Hepatocyte (in vitro differentiated cells): Measurements from ENCODE around the gene MRPL14. TPM values are rescaled to one million over a fixed set of nuclear protein-coding genes. Genes with fewer than 3 reads are reported as not detected.

Experiments
- DNase-seq: peaks from one replicate; pipeline ENCODE4 v3.0.0-alpha.2; 2016; ENCODE audit warnings: low spot score
- H2AFZ ChIP-seq: fragments of 200-600 bp; sonication (generic); 2 replicates; pipeline ENCODE4 v1.6.0; 2016; ENCODE audit warnings: antibody characterized with exemption, mild to moderate bottlenecking
- H3K27ac ChIP-seq: fragments of 200-600 bp; sonication (generic); 2 replicates; pipeline ENCODE4 v1.5.1; 2016; ENCODE audit warnings: mild to moderate bottlenecking
- H3K27me3 ChIP-seq: fragments of 200-600 bp; sonication (generic); 2 replicates; pipeline ENCODE4 v1.6.1; 2016
- H3K36me3 ChIP-seq: fragments of 200-600 bp; sonication (generic); replicated peaks from 2 replicates; pipeline ENCODE4 v1.5.1; 2016; ENCODE audit warnings: low read depth; ENCODE audit not compliant: insufficient read depth
- H3K4me1 ChIP-seq: fragments of 200-600 bp; sonication (generic); 2 replicates; pipeline ENCODE4 v1.5.1; 2016; ENCODE audit warnings: mild to moderate bottlenecking, moderate library complexity; ENCODE audit not compliant: insufficient read depth
- H3K4me2 ChIP-seq: fragments of 200-600 bp; sonication (generic); 2 replicates; pipeline ENCODE4 v1.6.0; 2016
- H3K4me3 ChIP-seq: fragments of 200-600 bp; sonication (generic); 2 replicates; pipeline ENCODE4 v1.5.1; 2016; ENCODE audit warnings: mild to moderate bottlenecking
- H3K79me2 ChIP-seq: fragments of 200-600 bp; sonication (generic); 2 replicates; pipeline ENCODE4 v1.6.0; 2017; ENCODE audit warnings: mild to moderate bottlenecking
- H3K9me2 ChIP-seq: fragments of 200-600 bp; sonication (generic); replicated peaks from 2 replicates; pipeline ENCODE4 v1.6.0; 2017; ENCODE audit warnings: mild to moderate bottlenecking; ENCODE audit not compliant: insufficient read depth
- H3K9me3 ChIP-seq: fragments of 200-600 bp; sonication (generic); 2 replicates; pipeline ENCODE4 v1.5.1; 2016; ENCODE audit warnings: low read depth, mild to moderate bottlenecking
- H4K20me1 ChIP-seq: fragments of 200-600 bp; sonication (generic); 2 replicates; pipeline ENCODE4 v1.6.0; 2016; ENCODE audit warnings: mild to moderate bottlenecking; ENCODE audit not compliant: insufficient read depth, poor library complexity, severe bottlenecking
- EZH2 ChIP-seq: fragments of 200-600 bp; sonication (generic); IDR thresholded peaks from 2 replicates; pipeline ENCODE4 v1.6.1; 2016; ENCODE audit warnings: antibody characterized with exemption, mild to moderate bottlenecking, borderline replicate concordance
- EZH2phosphoT487 ChIP-seq: fragments of 200-600 bp; sonication (generic); IDR thresholded peaks from one replicate; pipeline ENCODE4 v1.6.1; 2018; ENCODE audit warnings: antibody characterized with exemption, mild to moderate bottlenecking, low read depth, moderate library complexity; ENCODE audit not compliant: unreplicated experiment, severe bottlenecking
- WGBS: methylation state at CpG from one replicate; pipeline ENCODE4 v1.1.6; 2016; ENCODE audit warnings: low lambda C conversion rate; ENCODE audit errors: missing lambda C conversion rate; 5-methylcytosine and 5-hydroxymethylcytosine counted together
- polyA plus RNA-seq: library from polyadenylated mRNA; unstranded; fragments of >200 nt; fragmentation: Nextera tagmentation; extraction: Ambion mirVana; gene quantifications from 2 replicates; pipeline ENCODE4 v1.2.1, GENCODE V29; 2016
- total RNA-seq: library from RNA; depleted of rRNA; stranded (reverse); fragments of >200 nt; gene quantifications from 2 replicates; pipeline ENCODE4 v1.2.3, GENCODE V29; 2014
- TF ChIP-seq, protein P1 (sequence below): fragments of 200-600 bp; sonication (generic); IDR thresholded peaks from 2 replicates; pipeline ENCODE4 v1.5.1; 2016; ENCODE audit warnings: antibody characterized with exemption, mild to moderate bottlenecking; ENCODE audit not compliant: poor library complexity

MRPL14 gene
- total and polyA plus RNA-seq, 2 experiments from 2014 or later = 58.3 to 124 TPM

- TF ChIP-seq EZH2phosphoT487 (no peak), EZH2 (no peak)
- TF ChIP-seq, protein P1, sequence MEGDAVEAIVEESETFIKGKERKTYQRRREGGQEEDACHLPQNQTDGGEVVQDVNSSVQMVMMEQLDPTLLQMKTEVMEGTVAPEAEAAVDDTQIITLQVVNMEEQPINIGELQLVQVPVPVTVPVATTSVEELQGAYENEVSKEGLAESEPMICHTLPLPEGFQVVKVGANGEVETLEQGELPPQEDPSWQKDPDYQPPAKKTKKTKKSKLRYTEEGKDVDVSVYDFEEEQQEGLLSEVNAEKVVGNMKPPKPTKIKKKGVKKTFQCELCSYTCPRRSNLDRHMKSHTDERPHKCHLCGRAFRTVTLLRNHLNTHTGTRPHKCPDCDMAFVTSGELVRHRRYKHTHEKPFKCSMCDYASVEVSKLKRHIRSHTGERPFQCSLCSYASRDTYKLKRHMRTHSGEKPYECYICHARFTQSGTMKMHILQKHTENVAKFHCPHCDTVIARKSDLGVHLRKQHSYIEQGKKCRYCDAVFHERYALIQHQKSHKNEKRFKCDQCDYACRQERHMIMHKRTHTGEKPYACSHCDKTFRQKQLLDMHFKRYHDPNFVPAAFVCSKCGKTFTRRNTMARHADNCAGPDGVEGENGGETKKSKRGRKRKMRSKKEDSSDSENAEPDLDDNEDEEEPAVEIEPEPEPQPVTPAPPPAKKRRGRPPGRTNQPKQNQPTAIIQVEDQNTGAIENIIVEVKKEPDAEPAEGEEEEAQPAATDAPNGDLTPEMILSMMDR = no peak
- Histone ChIP-seq H3K4me1 (no peaks in the 10 kb centered on the region), H3K4me2 (no peak overlapping the region), H3K36me3 (no peaks in the 10 kb centered on the region), H3K9me3 (no peaks in the 10 kb centered on the region), H3K79me2 (no peaks in the 10 kb centered on the region), H3K27ac (no peak overlapping the region), H4K20me1 (no peaks in the 10 kb centered on the region), H3K27me3 (no peaks in the 10 kb centered on the region), H3K4me3 (no peak overlapping the region), H2AFZ (no peak overlapping the region), H3K9me2 (no peaks in the 10 kb centered on the region)
- 76% methylated on average over 9 of the region's 9 CpGs for WGBS
- peak; percentile 52 for DNase-seq
These were observed 40.2 kb downstream of the MRPL14 start for GRCh38 chr6:44086931-44087574.

GRCh38 chr6:44085219-44085618, 42.0 kb downstream of the MRPL14 start:
- no peak overlapping the region for H3K4me2 ChIP-seq
- H3K36me3 ChIP-seq = no peaks in the 10 kb centered on the region
- no peak overlapping the region for H3K27ac ChIP-seq
- H4K20me1 ChIP-seq = no peaks in the 10 kb centered on the region
- no peaks in the 10 kb centered on the region for H3K4me1 ChIP-seq
- no peaks in the 10 kb centered on the region for H3K9me3 ChIP-seq
- no peak for DNase-seq
- no peak overlapping the region for H2AFZ ChIP-seq
- no peaks in the 10 kb centered on the region for H3K79me2 ChIP-seq
- 93% methylated on average over 2 of the region's 2 CpGs for WGBS
- TF ChIP-seq EZH2phosphoT487 (no peak), EZH2 (no peak)
- TF ChIP-seq, protein P1 = no peak
- no peaks in the 10 kb centered on the region for H3K9me2 ChIP-seq
- no peak overlapping the region for H3K4me3 ChIP-seq
- no peaks in the 10 kb centered on the region for H3K27me3 ChIP-seq

DNA sequence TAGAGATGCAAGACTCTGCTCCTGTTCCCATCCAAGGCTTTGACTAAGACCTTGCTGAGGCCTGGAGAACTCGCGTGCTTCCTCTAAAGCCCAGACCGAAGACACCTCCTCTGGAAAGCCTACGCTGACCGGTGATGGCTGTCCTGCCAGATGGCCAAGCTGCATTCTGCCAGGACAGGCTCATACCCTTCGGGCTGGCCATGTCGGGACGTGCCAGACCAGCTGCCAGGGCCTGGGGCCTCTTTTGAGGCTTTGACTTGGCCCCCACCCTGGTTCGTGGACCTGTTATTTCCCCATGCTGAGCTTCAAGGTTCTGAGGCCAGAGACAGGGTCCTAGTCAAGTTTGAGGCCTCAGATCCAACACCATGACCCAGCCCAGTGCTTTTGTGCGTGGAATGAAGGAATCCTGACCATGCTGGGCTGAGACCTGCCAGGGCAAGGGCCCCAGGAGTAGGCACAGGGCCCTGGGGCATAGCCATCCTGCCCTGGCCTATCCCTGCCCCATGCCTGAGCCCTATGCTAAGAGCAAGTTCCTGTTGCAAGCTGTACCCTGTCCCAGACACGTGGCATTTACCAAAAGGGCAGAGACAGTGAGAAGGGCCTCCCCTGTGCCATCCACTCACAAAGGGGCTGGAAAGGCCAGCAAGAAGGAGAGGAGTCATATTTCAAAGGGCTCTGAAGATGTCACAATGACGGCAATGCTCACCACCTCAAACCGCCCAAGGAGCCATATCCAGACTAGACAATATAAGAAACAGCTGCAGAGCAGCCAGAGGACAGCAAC, 42.8 kb downstream of the MRPL14 start:
- Histone ChIP-seq H3K9me2 (no peaks in the 10 kb centered on the region), H3K27me3 (no peaks in the 10 kb centered on the region), H3K4me2 (no peak overlapping the region), H4K20me1 (no peaks in the 10 kb centered on the region), H3K79me2 (no peaks in the 10 kb centered on the region), H3K9me3 (no peaks in the 10 kb centered on the region), H3K27ac (no peak overlapping the region), H3K4me1 (no peaks in the 10 kb centered on the region), H3K36me3 (no peaks in the 10 kb centered on the region), H2AFZ (no peak overlapping the region), H3K4me3 (no peak overlapping the region)
- TF ChIP-seq EZH2phosphoT487 (no peak), EZH2 (no peak)
- TF ChIP-seq, protein P1 = no peak
- 88% methylated on average over 13 of the region's 13 CpGs for WGBS
- no peak for DNase-seq
